ENCODE results near the gene SLC6A8.

DNA sequence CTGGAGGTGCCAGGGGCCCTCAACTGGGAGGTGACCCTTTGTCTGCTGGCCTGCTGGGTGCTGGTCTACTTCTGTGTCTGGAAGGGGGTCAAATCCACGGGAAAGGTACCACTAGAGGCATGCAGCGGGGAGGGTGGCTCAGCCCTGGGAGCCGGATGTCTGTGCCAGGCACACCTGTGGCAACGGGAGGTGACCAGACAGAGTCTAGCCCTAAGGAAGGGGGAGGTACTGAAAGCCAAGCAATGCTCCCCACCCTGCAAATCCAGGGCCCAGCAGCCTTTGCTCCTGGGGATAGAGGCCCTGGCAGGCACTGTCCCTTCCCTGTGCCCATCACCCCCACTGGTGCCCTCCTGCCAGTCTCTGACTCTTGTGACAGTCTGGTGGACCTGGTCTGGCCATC, 4.3 kb downstream of the SLC6A8 start:
- TF ChIP-seq CTCF (conservative IDR thresholded peaks at IDR 0.05; ENCODE audit: low read depth, low read length) (no peak), EZH2 (IDR thresholded peaks at IDR 0.05; ENCODE audit: borderline replicate concordance, low read depth, low read length, poor library complexity, severe bottlenecking) (no peak)

Measured in A673 (cell line).